PC-3 (cell line): ENCODE data around the gene CHRM5. TPM values are rescaled to one million over a fixed set of nuclear protein-coding genes. Genes with fewer than 3 reads are reported as not detected.

Experiments used
- ATAC-seq: fragments of 200-7000 bp; cut with Tn5 transposase; 2 replicates; pipeline ENCODE4 v1.9.1; 2020; ENCODE audit warnings: mild to moderate bottlenecking, moderate library complexity
- BruUV-seq: library from RNA; stranded (reverse); fragments of 400-500 nt; replicated peaks from 2 replicates; lab custom pipeline; 2021; lab: Mats Ljungman, UMichigan
- CTCF ChIA-PET: fragments of 300-600 bp; sonication (Branson Sonifier 250); formaldehyde crosslinking; loops from one replicate; lab custom pipeline; 2022; ENCODE audit warnings: antibody characterized with exemption; lab: Charles Lee
- POLR2A ChIA-PET: fragments of 300-600 bp; sonication (Branson Sonifier 250); formaldehyde crosslinking; loops from one replicate; lab custom pipeline; 2022; ENCODE audit warnings: antibody characterized with exemption; ENCODE audit not compliant: unreplicated experiment; lab: Charles Lee
- DNase-seq: peaks from one replicate; pipeline ENCODE4 v3.0.0-alpha.2; 2015
- H2AFZ ChIP-seq: fragments of 300-600 bp; sonication (generic); 2 replicates; pipeline ENCODE4 v1.6.0; 2016; ENCODE audit warnings: antibody characterized with exemption, low read length
- H3F3A ChIP-seq: fragments of 300-600 bp; sonication (generic); one replicate; pipeline ENCODE4 v1.6.0; 2017; ENCODE audit warnings: antibody characterized with exemption, low read length, control low read depth, mild to moderate bottlenecking; ENCODE audit not compliant: unreplicated experiment
- H3K27ac ChIP-seq: fragments of 300-600 bp; sonication (generic); 2 replicates; pipeline ENCODE4 v1.5.1; 2016; ENCODE audit warnings: mild to moderate bottlenecking, low read length
- H3K27me3 ChIP-seq: fragments of 300-600 bp; sonication (generic); 2 replicates; pipeline ENCODE4 v1.6.1; 2016; ENCODE audit warnings: low read length, mixed read lengths
- H3K36me3 ChIP-seq: fragments of 300-600 bp; sonication (generic); 2 replicates; pipeline ENCODE4 v1.6.1; 2016; ENCODE audit warnings: low read depth, mixed run types, low read length, mixed read lengths
- H3K4me1 ChIP-seq: fragments of 300-600 bp; sonication (generic); 2 replicates; pipeline ENCODE4 v1.5.1; 2016; ENCODE audit warnings: low read length; ENCODE audit not compliant: insufficient read depth
- H3K4me2 ChIP-seq: fragments of 300-600 bp; sonication (generic); 2 replicates; pipeline ENCODE4 v1.6.0; 2016; ENCODE audit warnings: low read length
- H3K4me3 ChIP-seq: fragments of 300-600 bp; sonication (generic); 2 replicates; pipeline ENCODE4 v1.5.1; 2016; ENCODE audit warnings: mild to moderate bottlenecking, low read length, mixed read lengths
- H3K79me2 ChIP-seq: fragments of 300-600 bp; sonication (generic); 2 replicates; pipeline ENCODE4 v1.6.1; 2017; ENCODE audit warnings: low read length, mixed read lengths
- H3K9ac ChIP-seq: fragments of 300-600 bp; sonication (generic); 2 replicates; pipeline ENCODE4 v1.6.0; 2016; ENCODE audit warnings: mild to moderate bottlenecking, low read length
- H3K9me2 ChIP-seq: fragments of 300-600 bp; sonication (generic); replicated peaks from 2 replicates; pipeline ENCODE4 v1.6.1; 2016; ENCODE audit warnings: mixed run types, low read length, mixed read lengths
- H3K9me3 ChIP-seq: fragments of 300-600 bp; sonication (generic); 2 replicates; pipeline ENCODE4 v1.6.1; 2016; ENCODE audit warnings: low read length, mixed read lengths
- H4K20me1 ChIP-seq: fragments of 300-600 bp; sonication (generic); 2 replicates; pipeline ENCODE4 v1.6.1; 2016; ENCODE audit warnings: low read length, mixed read lengths
- CTCF ChIP-seq: fragments of 300-600 bp; sonication (generic); conservative IDR thresholded peaks from 2 replicates; pipeline ENCODE4 v1.5.1; 2017; ENCODE audit warnings: antibody characterized with exemption, low read depth, mild to moderate bottlenecking, low read length
- EZH2 ChIP-seq: fragments of 300-600 bp; sonication (generic); IDR thresholded peaks from one replicate; pipeline ENCODE4 v1.6.1; 2017; ENCODE audit warnings: antibody characterized with exemption, mild to moderate bottlenecking, low read length; ENCODE audit not compliant: unreplicated experiment
- EZH2phosphoT487 ChIP-seq: fragments of 300-600 bp; sonication (generic); IDR thresholded peaks from 2 replicates; pipeline ENCODE4 v1.6.1; 2018; ENCODE audit warnings: mild to moderate bottlenecking, antibody characterized with exemption, low read length, borderline replicate concordance
- intact Hi-C: fragments of 100-400 bp; cut with micrococcal nuclease; formaldehyde crosslinking; loops from 2 replicates; pipeline ENCODE4 v1.9.0; 2023
- total RNA-seq: library from RNA; depleted of rRNA; stranded (reverse); fragments of >200 nt; gene quantifications from 2 replicates; pipeline ENCODE4 v1.2.3, GENCODE V29; 2014

The CHRM5 gene
- total RNA-seq, 1 experiment from 2014 or later = 0.04 TPM

GRCh38 chr15:34038023-34038870 is 70.0 kb downstream of the CHRM5 start:
- no peak overlapping the region for H3K27ac ChIP-seq
- peaks cover 19% of the 10 kb centered on the region for H3K79me2 ChIP-seq
- CTCF ChIA-PET = interaction anchor here (0.5 kb wide), 1 partner anchor 583 kb away, joined by 3 read pairs; no protein-coding TSS in a partner anchor
- H3K9ac ChIP-seq = peak overlapping the region; percentile 74
- BruUV-seq = TSS peak; percentile 70
- H3K4me2 ChIP-seq = peak overlapping the region; percentile 96
- peak; percentile 79 for ATAC-seq
- no peaks in the 10 kb centered on the region for H3K9me2 ChIP-seq
- intact Hi-C loops = loop anchor here (5.0 kb wide), 1 partner anchor 44 kb away; no protein-coding TSS in a partner anchor
- peak overlapping the region; percentile 94 for H2AFZ ChIP-seq
- peak; percentile 79 for DNase-seq
- peaks cover 12% of the 10 kb centered on the region; the same call in 1 of the 2 replicates for H3K4me1 ChIP-seq
- peak; percentile 59 for TF ChIP-seq EZH2phosphoT487
- TF ChIP-seq EZH2 = no peak
- peak overlapping the region; percentile 94 for H3K4me3 ChIP-seq
- no peaks in the 10 kb centered on the region for H3K27me3 ChIP-seq
- POLR2A ChIA-PET = no interaction called here
- no peaks in the 10 kb centered on the region for H3K9me3 ChIP-seq
- H4K20me1 ChIP-seq = no peaks in the 10 kb centered on the region
- H3F3A ChIP-seq = no peaks in the 10 kb centered on the region
- no peaks in the 10 kb centered on the region for H3K36me3 ChIP-seq

DNA sequence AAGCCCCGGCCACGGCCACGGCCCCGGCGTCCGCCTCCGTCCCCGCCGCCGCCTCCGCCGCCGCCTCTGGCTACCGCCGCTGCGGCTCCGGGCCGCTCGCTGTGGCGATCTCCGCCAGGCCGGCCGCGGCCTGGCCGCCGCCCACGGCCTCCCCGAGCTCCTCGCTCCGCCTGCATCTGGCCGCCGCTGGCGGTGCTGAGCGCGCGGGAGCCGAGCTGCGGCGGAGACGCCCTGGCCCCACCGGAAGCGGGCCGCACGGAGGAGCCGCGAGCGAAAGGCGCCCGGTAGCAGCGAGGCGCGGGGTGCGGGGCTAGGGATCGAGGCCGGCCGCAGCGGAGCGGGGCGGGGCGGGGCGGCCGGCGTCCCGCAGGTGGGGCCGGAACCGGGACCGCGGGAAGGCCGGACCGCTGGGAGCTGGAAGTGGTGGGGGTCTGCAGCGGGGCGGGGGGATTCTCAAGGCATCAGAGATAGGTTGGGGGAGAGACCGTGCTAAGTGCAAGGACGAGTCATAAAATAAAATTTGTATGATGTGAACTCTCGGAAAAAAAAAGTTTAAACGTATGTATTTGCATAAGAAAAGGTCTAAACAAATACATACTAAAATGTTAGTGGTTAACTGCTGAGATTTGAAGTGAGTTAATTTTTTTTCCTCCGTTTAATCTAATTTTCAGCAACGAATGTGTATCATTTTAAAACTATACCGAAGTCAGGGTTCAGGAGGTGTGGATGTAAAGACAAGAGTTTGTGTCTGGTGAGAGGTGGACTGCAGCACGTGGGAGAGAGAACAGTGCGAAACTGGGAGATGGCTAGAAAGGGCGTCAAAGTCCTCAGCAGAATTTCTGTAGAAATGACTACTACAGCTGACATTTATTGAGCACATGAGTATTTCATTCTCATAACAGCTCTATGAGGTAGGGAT is 70.8 kb downstream of the CHRM5 start, which contains the start of gene AVEN:
Gene AVEN, minus strand, starts transcription at position 334 of the 919 bp plus-strand sequence. Its CDS starts 158 bp downstream, at position 176.
- CTCF ChIA-PET = no interaction called here
- peak; percentile 49 for DNase-seq

More for the DNA sequence above, 70.8 kb downstream of the CHRM5 start, which contains the start of gene AVEN:
- H3K79me2 ChIP-seq = peaks cover 19% of the 10 kb centered on the region
- no peaks in the 10 kb centered on the region for H3K9me2 ChIP-seq
- no peak for TF ChIP-seq CTCF
- no peak for TF ChIP-seq EZH2
- no peak for TF ChIP-seq EZH2phosphoT487
- peak within 1 kb of the TSS; percentile 74 for H3K9ac ChIP-seq
- peak within 1 kb of the TSS; percentile 96 for H3K4me2 ChIP-seq
- TSS peak; percentile 84 for BruUV-seq
- H2AFZ ChIP-seq = peak within 1 kb of the TSS; percentile 94
- H3K27ac ChIP-seq = no peak within 1 kb of the TSS
- no peaks in the 10 kb centered on the region for H3K27me3 ChIP-seq
- intact Hi-C loops = loop anchor here (5.0 kb wide), 1 partner anchor 43 kb away; no protein-coding TSS in a partner anchor
- H3K4me3 ChIP-seq = peak within 1 kb of the TSS; percentile 94
- POLR2A ChIA-PET = no interaction called here
- no peaks in the 10 kb centered on the region for H3K36me3 ChIP-seq
- peak; percentile 62 for ATAC-seq
- H3K9me3 ChIP-seq = no peaks in the 10 kb centered on the region
- H3F3A ChIP-seq = no peaks in the 10 kb centered on the region
- H3K4me1 ChIP-seq = peaks cover 12% of the 10 kb centered on the region; the same call in 1 of the 2 replicates
- H4K20me1 ChIP-seq = no peaks in the 10 kb centered on the region
